Activated naive CD4-positive, alpha-beta T cell treated with anti-CD3 and anti-CD28 coated beads for 36 hours (primary cell): ENCODE results near the gene HK1. TPM values are rescaled to one million over a fixed set of nuclear protein-coding genes. Genes with fewer than 3 reads are reported as not detected.
"Not testable (repeated sequence)": the region's sequence is repeated elsewhere in the genome, so short reads cannot be mapped to it uniquely, and the experiment has no call there.

Experiments
- CTCF ChIA-PET: fragments of 350-600 bp; sonication (Branson Sonifier 250); formaldehyde crosslinking; loops from one replicate; lab custom pipeline; 2021; ENCODE audit warnings: antibody characterized with exemption; lab: Charles Lee
- DNase-seq: peaks from one replicate; pipeline ENCODE4 v3.0.0-alpha.2; 2020
- H3K27ac Mint-ChIP-seq: one replicate; pipeline ENCODE4 v1.8.0; 2021; ENCODE audit warnings: mild to moderate bottlenecking, mixed read lengths
- H3K27me3 Mint-ChIP-seq: one replicate; pipeline ENCODE4 v1.8.0; 2021; ENCODE audit warnings: low read depth, mixed read lengths
- H3K36me3 Mint-ChIP-seq: one replicate; pipeline ENCODE4 v1.8.0; 2021; ENCODE audit warnings: low read depth, mixed read lengths
- H3K4me1 Mint-ChIP-seq: one replicate; pipeline ENCODE4 v1.8.0; 2021; ENCODE audit warnings: low read depth, mixed read lengths
- H3K4me3 Mint-ChIP-seq: one replicate; pipeline ENCODE4 v1.8.0; 2021; ENCODE audit warnings: mild to moderate bottlenecking, moderate library complexity, mixed read lengths
- H3K9me3 Mint-ChIP-seq: one replicate; pipeline ENCODE4 v1.8.0; 2021; ENCODE audit warnings: mixed read lengths
- intact Hi-C: fragments of 100-400 bp; cut with micrococcal nuclease; formaldehyde crosslinking; loops from one replicate; pipeline ENCODE4 v1.15.1; 2023
- total RNA-seq, 2 experiments: library from RNA; stranded (reverse); gene quantifications; one replicate each; pipeline ENCODE4 v1.2.3, GENCODE V29; 2021

HK1 gene
- total RNA-seq, 2 experiments from 2014 or later, result 172 to 179 TPM

GRCh38 chr10:69284402-69284801 is 6.1 kb downstream of the HK1 start:
- H3K27ac Mint-ChIP-seq, H3K36me3 Mint-ChIP-seq, DNase-seq, H3K27me3 Mint-ChIP-seq, H3K4me1 Mint-ChIP-seq, intact Hi-C loops, H3K9me3 Mint-ChIP-seq, CTCF ChIA-PET, H3K4me3 Mint-ChIP-seq: not testable (repeated sequence)

GRCh38 chr10:69285699-69286098 is 7.4 kb downstream of the HK1 start:
- Mint-ChIP-seq H3K36me3 (no peaks in the 10 kb centered on the region), H3K4me3 (no peak overlapping the region), H3K27ac (no peak overlapping the region), H3K9me3 (no peaks in the 10 kb centered on the region), H3K27me3 (no peaks in the 10 kb centered on the region), H3K4me1 (no peaks in the 10 kb centered on the region)
- CTCF ChIA-PET, result interaction anchor here (1.2 kb wide), 2 partner anchors 23 to 122 kb away, joined by 3 read pairs; no protein-coding TSS in a partner anchor
- intact Hi-C loops, result no loop called here
- no peak for DNase-seq

- Mint-ChIP-seq H3K27ac (no peak overlapping the region), H3K4me1 (no peaks in the 10 kb centered on the region), H3K36me3 (no peaks in the 10 kb centered on the region), H3K4me3 (no peak overlapping the region), H3K27me3 (no peaks in the 10 kb centered on the region), H3K9me3 (no peaks in the 10 kb centered on the region)
- no peak for DNase-seq
- intact Hi-C loops, result no loop called here
- CTCF ChIA-PET, result no interaction called here
Measured at GRCh38 chr10:69287181-69287580, 8.9 kb downstream of the HK1 start.

- H3K4me3 Mint-ChIP-seq, result no peak overlapping the region
- no peaks in the 10 kb centered on the region for H3K4me1 Mint-ChIP-seq
- DNase-seq, result no peak
- CTCF ChIA-PET, result no interaction called here
- no peaks in the 10 kb centered on the region for H3K27me3 Mint-ChIP-seq
- no peaks in the 10 kb centered on the region for H3K9me3 Mint-ChIP-seq
- intact Hi-C loops, result no loop called here
- no peaks in the 10 kb centered on the region for H3K36me3 Mint-ChIP-seq
- H3K27ac Mint-ChIP-seq, result no peak overlapping the region
Measured at GRCh38 chr10:69290993-69291392, 12.7 kb downstream of the HK1 start.

GRCh38 chr10:69292459-69292858 is 14.2 kb downstream of the HK1 start:
- no peaks in the 10 kb centered on the region for H3K9me3 Mint-ChIP-seq
- H3K27me3 Mint-ChIP-seq, result no peaks in the 10 kb centered on the region
- no peak overlapping the region for H3K27ac Mint-ChIP-seq
- no peak overlapping the region for H3K4me3 Mint-ChIP-seq
- intact Hi-C loops, result no loop called here
- DNase-seq, result no peak
- CTCF ChIA-PET, result interaction anchor here (0.6 kb wide), 1 partner anchor 57 kb away, joined by 5 read pairs; no protein-coding TSS in a partner anchor
- H3K36me3 Mint-ChIP-seq, result no peaks in the 10 kb centered on the region
- H3K4me1 Mint-ChIP-seq, result no peaks in the 10 kb centered on the region

- intact Hi-C loops, result no loop called here
- DNase-seq, result no peak
- H3K4me3 Mint-ChIP-seq, result no peak overlapping the region
- H3K36me3 Mint-ChIP-seq, result no peaks in the 10 kb centered on the region
- no peaks in the 10 kb centered on the region for H3K27me3 Mint-ChIP-seq
- H3K27ac Mint-ChIP-seq, result no peak overlapping the region
- CTCF ChIA-PET, result interaction anchor here (0.6 to 2.6 kb wide), 2 partner anchors 95 to 1641 kb away, joined by 3 to 8 read pairs; no protein-coding TSS in a partner anchor
- no peaks in the 10 kb centered on the region for H3K9me3 Mint-ChIP-seq
- no peaks in the 10 kb centered on the region for H3K4me1 Mint-ChIP-seq
Measured at GRCh38 chr10:69295027-69295636, 16.8 kb downstream of the HK1 start.

- no peaks in the 10 kb centered on the region for H3K27me3 Mint-ChIP-seq
- no peak overlapping the region for H3K4me3 Mint-ChIP-seq
- CTCF ChIA-PET, result interaction anchor here (1.6 kb wide), 1 partner anchor 18 kb away, joined by 4 read pairs; no protein-coding TSS in a partner anchor
- peaks cover 3% of the 10 kb centered on the region for H3K4me1 Mint-ChIP-seq
- H3K27ac Mint-ChIP-seq, result no peak overlapping the region
- DNase-seq, result peak; percentile 33
- H3K36me3 Mint-ChIP-seq, result no peaks in the 10 kb centered on the region
- no peaks in the 10 kb centered on the region for H3K9me3 Mint-ChIP-seq
- intact Hi-C loops, result no loop called here
Measured at GRCh38 chr10:69303632-69304051, 25.3 kb downstream of the HK1 start.

- CTCF ChIA-PET, result interaction anchor here (0.6 to 1.6 kb wide), 3 partner anchors 16 to 86 kb away, joined by 3 to 4 read pairs (median 4); no protein-coding TSS in a partner anchor
- Mint-ChIP-seq H3K4me3 (no peak overlapping the region), H3K27ac (no peak overlapping the region), H3K36me3 (no peaks in the 10 kb centered on the region), H3K4me1 (peaks cover 3% of the 10 kb centered on the region), H3K27me3 (no peaks in the 10 kb centered on the region), H3K9me3 (no peaks in the 10 kb centered on the region)
- DNase-seq, result no peak
- intact Hi-C loops, result no loop called here
Measured at GRCh38 chr10:69306421-69306820, 28.1 kb downstream of the HK1 start.

- DNase-seq, result no peak
- no peaks in the 10 kb centered on the region for H3K9me3 Mint-ChIP-seq
- H3K4me3 Mint-ChIP-seq, result no peak overlapping the region
- H3K27ac Mint-ChIP-seq, result no peak overlapping the region
- no peaks in the 10 kb centered on the region for H3K27me3 Mint-ChIP-seq
- intact Hi-C loops, result no loop called here
- H3K4me1 Mint-ChIP-seq, result peaks cover 3% of the 10 kb centered on the region
- CTCF ChIA-PET, result interaction anchor here (1.6 kb wide), 1 partner anchor 17 kb away, joined by 4 read pairs; no protein-coding TSS in a partner anchor
- no peaks in the 10 kb centered on the region for H3K36me3 Mint-ChIP-seq
Measured at GRCh38 chr10:69307434-69307833, 29.1 kb downstream of the HK1 start.

GRCh38 chr10:69308304-69308703 is 30.0 kb downstream of the HK1 start:
- intact Hi-C loops, CTCF ChIA-PET, H3K27ac Mint-ChIP-seq, H3K9me3 Mint-ChIP-seq, H3K27me3 Mint-ChIP-seq, H3K36me3 Mint-ChIP-seq, H3K4me3 Mint-ChIP-seq, DNase-seq, H3K4me1 Mint-ChIP-seq: not testable (repeated sequence)

GRCh38 chr10:69311309-69311708 is 33.0 kb downstream of the HK1 start:
- no peak for DNase-seq
- H3K27ac Mint-ChIP-seq, result no peak overlapping the region
- CTCF ChIA-PET, result interaction anchor here (0.6 kb wide), 1 partner anchor 585 kb away, joined by 3 read pairs; no protein-coding TSS in a partner anchor
- H3K27me3 Mint-ChIP-seq, result no peaks in the 10 kb centered on the region
- H3K4me3 Mint-ChIP-seq, result no peak overlapping the region
- H3K4me1 Mint-ChIP-seq, result peaks cover 5% of the 10 kb centered on the region
- no peaks in the 10 kb centered on the region for H3K9me3 Mint-ChIP-seq
- no peaks in the 10 kb centered on the region for H3K36me3 Mint-ChIP-seq
- intact Hi-C loops, result no loop called here

- H3K36me3 Mint-ChIP-seq, result no peaks in the 10 kb centered on the region
- no peak overlapping the region for H3K4me3 Mint-ChIP-seq
- no peaks in the 10 kb centered on the region for H3K9me3 Mint-ChIP-seq
- CTCF ChIA-PET, result interaction anchor here (0.6 kb wide), 1 partner anchor 51 kb away, joined by 3 read pairs; no protein-coding TSS in a partner anchor
- no peak overlapping the region for H3K27ac Mint-ChIP-seq
- no peaks in the 10 kb centered on the region for H3K27me3 Mint-ChIP-seq
- DNase-seq, result no peak
- H3K4me1 Mint-ChIP-seq, result peaks cover 12% of the 10 kb centered on the region
- intact Hi-C loops, result no loop called here
Measured at GRCh38 chr10:69312528-69312927, 34.2 kb downstream of the HK1 start.

GRCh38 chr10:69315100-69315542 is 36.8 kb downstream of the HK1 start:
- intact Hi-C loops, result loop anchor here (5.0 kb wide), 2 partner anchors 42 to 77 kb away; no protein-coding TSS in a partner anchor
- DNase-seq, result no peak
- CTCF ChIA-PET, result no interaction called here
- peaks cover 18% of the 10 kb centered on the region for H3K4me1 Mint-ChIP-seq
- H3K27me3 Mint-ChIP-seq, result no peaks in the 10 kb centered on the region
- H3K27ac Mint-ChIP-seq, result no peak overlapping the region
- H3K9me3 Mint-ChIP-seq, result no peaks in the 10 kb centered on the region
- H3K36me3 Mint-ChIP-seq, result peaks cover 10% of the 10 kb centered on the region
- no peak overlapping the region for H3K4me3 Mint-ChIP-seq
